HG03108 (cell line): ENCODE data around the gene AQP2.

ENCODE experiments used
- ATAC-seq: cut with Tn5 transposase; IDR thresholded peaks from one replicate; pipeline ENCODE4 v1.9.1; 2021; ENCODE audit warnings: moderate library complexity; ENCODE audit not compliant: unreplicated experiment

AQP2 gene, protein sequence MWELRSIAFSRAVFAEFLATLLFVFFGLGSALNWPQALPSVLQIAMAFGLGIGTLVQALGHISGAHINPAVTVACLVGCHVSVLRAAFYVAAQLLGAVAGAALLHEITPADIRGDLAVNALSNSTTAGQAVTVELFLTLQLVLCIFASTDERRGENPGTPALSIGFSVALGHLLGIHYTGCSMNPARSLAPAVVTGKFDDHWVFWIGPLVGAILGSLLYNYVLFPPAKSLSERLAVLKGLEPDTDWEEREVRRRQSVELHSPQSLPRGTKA

DNA sequence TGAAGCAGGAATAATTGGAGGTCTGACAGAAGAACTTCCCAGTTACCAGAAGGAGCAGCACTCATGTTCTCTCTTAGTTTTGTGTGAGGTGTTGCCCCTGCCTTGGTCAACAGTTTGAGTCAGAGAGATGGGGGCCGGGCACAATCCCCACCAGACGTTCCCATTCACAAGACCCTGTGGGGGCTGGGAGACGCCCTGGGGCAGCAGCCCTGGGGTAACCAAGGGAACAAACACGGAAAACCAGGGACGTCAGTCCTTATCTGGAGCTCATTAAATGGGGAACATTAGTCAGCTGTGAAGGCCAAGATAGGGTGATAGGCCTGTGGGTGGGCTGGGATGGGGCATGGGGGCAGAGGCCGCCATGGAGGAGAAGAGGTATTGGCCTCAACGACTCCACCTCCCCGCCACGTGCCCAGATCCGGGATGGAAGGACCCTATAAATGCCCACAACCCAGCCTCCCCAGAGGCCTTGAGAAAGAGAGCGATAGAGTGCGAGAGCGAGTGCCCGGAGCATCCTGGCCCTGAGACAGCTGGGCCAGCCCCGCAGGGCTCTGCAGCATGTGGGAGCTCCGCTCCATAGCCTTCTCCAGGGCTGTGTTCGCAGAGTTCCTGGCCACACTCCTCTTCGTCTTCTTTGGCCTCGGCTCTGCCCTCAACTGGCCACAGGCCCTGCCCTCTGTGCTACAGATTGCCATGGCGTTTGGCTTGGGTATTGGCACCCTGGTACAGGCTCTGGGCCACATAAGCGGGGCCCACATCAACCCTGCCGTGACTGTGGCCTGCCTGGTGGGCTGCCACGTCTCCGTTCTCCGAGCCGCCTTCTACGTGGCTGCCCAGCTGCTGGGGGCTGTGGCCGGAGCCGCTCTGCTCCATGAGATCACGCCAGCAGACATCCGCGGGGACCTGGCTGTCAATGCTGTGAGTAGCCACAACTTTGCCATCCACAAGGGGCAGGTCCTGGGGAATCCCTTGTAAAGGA is at the start of gene AQP2:
AQP2 (plus strand) TSS at position 465 of the 979 bp plus-strand sequence; CDS start at position 559, 94 bp downstream.
- no peak for ATAC-seq

DNA sequence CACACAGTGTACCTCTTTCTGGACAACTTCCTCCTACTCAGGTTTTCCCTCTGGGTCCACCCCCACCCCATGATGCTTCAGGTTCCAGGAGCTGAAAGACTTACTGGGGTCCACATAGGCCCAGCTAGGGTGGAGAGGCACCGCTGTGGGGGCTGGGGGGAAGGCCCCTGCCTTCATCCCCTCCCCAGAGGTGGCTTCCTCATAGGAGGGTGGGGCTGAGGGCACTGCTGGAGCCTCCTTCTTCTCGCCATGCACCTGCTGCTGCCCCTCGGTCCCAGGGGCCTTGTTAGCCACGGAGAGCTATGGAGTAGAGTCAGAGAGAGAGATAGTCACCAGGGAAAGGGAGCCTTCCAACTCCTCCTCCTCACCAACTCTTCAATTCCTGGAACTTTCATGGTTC is 49.5 kb upstream of the AQP2 start:
- no peak for ATAC-seq

DNA sequence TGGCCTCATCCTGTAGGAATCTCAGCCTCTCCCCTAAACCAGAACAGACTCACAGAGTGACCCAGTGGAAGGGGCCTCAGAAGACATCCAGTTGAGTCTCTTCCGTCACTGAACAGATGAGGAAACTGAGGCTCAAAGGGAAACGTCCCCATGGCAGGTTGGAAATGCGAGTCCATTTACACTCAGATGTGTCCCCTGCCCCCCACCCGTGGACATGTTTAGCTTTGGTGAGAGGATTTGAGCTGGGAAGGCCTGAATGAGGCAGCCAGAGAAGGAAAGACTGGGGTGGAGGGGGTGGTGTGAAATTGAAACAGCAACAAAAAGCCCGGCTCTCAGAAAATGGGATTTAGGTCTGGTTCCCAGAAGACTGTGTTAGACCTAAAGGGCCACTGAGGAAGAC is 48.6 kb upstream of the AQP2 start:
- ATAC-seq = no peak

DNA sequence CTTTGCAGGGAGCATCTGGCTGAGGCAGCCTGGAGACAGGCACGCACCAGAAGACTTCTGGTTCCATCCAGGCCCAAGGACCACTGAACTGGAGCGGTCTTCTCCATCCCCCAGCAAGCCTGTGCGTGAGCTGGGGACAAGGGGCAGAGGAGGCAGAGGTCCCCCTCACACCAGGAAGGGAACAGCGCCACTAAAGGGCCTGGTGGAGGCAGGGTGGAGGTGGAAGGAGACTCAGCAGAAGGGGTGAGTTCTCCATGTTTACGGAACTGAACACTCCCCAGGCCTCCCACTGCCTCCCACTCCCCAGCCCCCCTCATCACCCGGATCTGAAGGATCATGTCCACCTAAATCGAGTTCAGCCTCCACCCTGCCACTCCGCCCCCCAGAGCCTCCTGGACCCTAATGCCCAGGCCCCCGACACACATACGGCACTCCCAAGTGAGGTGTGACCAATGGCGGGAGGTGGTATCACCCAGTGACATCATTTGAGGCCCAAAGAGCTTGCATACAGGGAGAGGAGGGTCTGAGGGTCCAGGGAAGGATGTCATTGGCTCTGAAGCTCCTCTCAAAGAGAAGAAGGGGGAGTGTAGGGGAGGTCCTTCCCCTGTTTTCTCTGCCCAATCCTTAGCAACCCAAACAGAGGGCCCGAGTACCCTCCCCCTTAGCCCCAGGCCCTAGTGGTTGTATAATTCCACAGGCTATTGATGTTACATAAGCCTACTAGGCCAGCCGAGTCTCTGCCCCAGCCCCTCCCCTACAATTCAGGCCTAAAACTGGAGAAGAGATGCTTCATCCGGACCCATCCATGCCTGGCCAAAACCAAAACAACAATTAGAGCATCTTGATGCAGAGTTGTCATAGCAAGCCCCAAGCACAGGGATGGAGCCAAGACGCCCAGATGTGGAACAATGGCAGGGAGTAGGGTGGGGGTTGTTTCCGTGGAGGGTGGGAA is 47.9 kb upstream of the AQP2 start:
- no peak for ATAC-seq

DNA sequence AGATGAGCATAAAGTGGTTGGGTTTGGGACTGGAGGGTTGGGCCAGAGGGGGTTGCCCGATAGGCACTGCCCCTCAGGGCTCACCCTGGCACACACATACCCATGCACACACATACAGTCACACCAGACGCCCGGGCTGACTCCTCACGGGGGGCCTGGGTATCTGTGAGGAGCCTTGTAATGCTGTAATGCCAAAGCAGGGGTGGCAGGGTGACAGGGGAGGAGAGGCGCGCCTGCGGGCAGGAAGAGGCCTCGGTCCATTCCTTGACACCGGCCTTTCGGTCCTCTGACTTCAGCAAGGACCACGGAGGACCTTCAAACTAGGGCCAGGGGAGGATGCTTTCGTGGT is 47.2 kb upstream of the AQP2 start:
- ATAC-seq = no peak

DNA sequence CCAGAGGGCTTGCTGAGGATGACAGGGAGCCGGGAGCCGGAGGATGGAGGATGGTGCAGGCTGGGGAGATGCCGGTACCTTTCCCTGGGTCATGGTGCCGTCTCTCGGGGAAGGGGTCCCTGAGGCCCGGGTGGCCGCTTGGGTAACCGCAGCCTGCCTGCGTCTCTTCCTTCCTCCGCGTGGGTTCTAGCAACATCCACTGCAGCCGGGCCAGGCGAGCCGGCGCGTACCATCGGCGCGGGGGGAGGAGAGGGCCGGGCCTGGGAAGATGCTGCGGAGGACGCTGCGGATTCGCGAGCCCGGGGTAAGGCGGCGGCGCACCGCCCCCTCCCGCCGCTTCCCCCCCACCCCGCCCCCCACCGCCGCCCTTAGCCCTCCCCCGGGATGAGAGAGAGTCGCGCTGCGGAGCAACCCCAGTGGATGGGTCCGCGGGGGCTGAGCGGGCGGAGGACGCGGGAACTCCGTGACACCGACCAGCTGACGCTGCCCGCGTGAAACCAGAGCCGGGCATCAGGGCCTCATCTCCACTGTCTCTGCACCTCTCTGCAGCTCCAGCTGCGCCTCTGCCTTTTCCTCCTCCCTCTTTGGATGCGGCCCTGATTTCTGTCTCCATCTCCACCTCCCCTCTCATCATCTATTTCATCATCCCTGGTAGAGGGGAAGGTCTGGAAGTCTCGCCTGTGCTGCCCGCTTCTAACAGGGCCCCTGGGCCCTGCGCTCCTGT is 46.7 kb upstream of the AQP2 start, which contains the start of gene FAIM2:
FAIM2 (minus strand) TSS at position 201 of the 724 bp plus-strand sequence; CDS start at position 93, 108 bp downstream.
- ATAC-seq = no peak

DNA sequence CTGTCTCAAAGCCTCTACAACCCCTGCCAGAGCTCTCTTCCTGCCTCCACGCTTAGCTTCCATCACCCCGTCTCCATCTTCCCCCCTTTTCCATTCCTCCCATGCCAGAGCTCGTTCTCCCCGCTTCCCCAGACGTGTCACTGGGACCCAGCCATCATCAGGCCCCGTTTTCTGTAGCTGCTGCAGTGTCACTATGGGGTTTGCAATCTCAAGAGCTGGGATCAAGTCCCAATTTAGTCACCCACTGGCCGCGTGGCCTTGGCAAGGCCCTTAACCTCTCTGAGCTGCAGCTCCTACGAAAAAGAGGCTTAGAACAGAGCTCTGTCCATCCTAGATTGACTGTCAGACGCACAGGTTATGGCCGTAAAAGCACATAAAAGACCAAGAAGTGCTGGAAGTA is 45.9 kb upstream of the AQP2 start:
- ATAC-seq = no peak

DNA sequence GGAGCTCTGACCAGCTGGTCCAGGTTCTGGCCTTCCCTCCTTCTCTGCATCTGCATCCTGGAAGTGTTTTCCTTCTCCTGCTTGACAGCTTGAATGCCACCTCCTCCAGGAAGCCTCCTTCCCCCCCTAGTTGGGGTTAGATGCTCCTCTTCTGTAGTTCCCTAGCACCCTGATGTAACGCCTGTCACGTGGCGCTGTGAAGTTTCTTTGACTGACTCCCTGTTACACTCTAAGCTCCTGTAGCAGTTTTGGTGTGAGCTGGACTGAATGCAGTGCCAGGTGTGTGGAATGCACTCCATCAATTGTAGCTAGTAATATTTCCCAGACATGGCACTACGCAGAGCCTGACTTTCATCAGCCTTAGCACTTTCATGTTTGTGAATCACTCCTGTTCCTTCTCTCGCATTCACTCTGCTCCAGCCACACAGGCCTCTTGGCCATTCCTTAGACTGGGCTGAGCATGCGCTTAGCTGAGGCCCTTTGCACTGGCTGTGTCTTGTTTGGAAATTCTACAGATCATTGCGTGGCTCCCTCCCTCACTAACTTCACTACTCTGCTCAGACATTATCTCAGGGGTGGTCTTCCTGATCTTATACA is 44.7 kb upstream of the AQP2 start:
- no peak for ATAC-seq

DNA sequence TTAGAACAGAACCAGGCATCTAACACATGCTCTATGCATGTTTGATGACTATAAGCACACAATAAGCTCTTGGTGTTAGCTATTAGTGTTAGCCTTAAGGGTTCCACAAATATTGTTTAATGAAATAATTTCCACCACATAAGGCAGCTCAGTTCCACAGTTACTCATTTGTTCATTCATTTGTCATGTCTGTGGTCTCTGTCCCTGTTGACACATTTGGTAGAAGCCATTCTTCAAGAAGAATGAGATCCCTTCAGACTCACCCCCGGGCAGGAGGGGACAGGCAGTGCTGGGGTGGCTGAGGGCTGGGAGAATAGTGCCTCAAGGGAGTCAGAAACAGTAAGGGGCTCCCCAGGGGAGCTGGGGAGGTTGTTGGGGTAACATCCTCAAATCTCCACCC is 43.2 kb upstream of the AQP2 start:
- ATAC-seq = no peak

DNA sequence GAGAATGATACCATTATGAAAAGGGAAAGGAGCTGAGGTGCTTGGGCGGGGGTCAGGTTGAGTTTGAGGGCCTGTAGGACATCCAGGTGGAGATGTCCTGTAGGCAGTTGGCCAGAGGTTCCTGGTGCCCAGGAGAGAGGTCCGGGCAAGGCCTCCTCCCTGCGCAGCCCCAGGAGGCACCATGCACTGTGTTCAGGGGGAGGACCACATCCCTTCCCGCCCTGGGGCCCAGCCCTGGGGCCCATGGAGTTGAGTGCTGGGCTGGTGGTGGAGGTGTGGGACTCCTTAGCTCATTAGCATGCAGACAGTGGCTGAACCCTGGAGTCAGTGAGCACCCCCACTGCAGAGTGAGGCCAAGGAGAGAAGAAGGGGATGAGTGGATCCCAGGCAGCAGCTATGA is 41.2 kb upstream of the AQP2 start:
- ATAC-seq = no peak

DNA sequence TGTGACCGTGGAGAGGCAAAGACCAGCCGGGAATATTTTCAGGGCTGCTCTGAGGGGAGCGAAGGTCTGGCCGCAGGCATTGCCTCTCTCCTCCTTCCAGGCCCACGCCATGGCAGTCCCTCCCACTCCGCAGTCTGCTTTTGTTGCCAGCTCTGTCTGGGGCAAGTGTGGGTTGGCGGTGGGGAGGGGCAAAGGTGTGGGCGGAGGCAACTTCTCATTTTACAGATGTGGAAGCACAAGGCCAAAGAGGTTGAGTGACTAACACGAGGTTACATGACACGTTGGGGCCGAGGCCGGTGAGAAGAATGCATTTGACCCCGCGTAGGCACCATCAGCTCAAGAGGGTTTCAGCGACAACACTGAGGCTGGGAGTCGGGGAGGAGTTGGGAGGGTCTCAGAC is 40.7 kb upstream of the AQP2 start:
- ATAC-seq = no peak

DNA sequence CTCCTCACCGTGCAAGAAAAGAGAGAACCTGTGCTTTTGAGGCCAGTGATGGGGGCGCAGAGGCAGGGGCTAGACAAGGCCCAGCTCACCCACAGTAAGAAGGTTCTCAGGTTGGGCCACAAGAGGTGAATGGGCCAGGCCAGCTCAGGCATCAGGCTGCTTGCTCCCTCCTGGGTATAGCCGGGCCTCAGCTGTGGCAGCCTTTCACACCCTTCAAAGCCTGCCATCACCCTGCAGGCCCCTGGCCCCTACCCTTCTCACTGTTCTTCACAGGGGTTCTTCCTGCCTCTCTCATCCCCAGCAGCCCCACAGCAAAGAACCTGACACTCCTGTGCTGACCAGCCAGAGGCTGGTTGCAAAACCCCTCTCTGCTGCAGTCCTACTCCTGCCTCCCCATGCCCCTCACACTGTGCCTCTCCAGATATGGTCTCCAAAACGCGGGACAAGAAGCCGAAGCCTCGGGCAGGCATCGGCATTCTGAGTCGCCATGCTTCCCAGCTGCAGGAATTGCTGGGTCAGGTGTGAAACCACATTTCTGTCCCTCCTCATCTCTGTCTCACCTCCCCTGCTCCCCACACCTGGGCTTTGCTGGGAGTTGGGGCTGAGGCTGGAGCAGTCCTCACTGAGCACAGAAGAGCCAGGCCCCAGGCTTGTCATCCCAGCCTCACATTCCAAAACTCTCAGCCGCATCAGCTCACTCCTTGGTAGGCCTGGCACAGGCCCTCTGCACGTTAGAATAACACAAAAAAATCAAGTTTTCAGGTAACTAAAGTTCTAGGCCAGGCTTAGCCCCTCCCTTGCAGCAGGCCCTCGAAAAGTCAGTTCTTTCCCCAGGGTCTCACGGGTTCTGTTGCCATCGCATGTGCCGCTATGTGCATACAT is 40.0 kb upstream of the AQP2 start:
- no peak for ATAC-seq

DNA sequence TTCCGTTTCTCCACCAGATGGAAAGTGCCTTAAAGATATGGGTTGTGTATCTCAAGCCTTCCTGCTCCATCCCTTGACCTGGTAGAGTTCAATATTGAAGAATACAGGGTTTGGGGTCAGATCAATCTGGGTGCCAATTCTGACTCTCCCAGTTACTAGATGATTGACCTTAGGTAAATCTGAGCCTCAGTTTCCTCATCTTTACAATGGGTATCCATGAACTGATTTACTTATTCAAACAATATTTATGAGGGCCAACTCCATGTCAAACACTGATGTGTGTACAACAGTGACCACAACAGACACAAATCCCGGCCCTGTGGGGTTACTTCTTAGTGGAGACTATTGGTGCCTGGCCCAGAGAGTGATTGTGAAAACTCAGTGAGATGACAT is 39.3 kb upstream of the AQP2 start:
- no peak for ATAC-seq

DNA sequence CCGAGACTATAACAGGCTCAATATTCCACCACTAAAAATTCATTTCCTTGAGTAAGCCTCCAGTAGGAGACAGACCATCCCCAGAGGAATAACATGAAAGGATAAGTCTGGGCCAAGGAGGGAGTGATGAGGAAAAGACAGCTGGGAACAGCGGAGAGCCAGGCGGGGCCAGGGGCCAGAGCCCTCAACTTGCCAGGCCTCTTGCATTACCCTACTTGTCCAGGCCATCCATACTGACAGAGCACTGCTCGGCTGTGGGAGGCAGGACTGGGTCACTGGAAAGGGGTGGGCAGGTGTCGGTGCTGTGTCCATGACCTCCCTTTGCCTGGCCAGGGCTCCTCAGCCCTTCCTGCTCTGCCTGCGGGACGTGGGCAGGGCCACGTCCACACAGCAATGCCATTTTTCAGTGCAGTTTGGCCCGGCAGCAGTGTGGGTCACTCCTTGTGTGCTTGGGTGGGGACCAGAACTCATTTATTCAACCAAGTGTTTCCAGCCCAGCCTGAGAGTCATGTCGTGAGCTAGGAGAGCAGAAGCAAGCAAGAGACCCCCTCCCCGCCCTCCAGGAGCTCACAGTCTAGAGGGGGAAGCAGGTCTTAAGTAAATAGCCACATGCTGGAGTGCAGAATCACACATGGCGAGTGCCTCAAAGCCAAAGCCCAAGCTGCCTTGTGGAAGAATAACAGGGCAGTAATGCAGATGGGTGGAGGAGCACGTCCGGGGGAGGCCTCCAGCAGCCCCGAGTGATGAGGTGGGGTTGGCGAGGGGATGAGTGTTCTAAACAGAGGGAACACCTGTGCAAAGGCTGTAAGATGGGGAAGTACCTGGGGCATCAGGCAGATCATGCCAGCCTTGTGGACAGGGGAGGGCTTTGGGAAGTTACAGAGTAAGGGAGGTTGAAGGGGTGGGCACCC is 37.9 kb upstream of the AQP2 start:
- no peak for ATAC-seq

DNA sequence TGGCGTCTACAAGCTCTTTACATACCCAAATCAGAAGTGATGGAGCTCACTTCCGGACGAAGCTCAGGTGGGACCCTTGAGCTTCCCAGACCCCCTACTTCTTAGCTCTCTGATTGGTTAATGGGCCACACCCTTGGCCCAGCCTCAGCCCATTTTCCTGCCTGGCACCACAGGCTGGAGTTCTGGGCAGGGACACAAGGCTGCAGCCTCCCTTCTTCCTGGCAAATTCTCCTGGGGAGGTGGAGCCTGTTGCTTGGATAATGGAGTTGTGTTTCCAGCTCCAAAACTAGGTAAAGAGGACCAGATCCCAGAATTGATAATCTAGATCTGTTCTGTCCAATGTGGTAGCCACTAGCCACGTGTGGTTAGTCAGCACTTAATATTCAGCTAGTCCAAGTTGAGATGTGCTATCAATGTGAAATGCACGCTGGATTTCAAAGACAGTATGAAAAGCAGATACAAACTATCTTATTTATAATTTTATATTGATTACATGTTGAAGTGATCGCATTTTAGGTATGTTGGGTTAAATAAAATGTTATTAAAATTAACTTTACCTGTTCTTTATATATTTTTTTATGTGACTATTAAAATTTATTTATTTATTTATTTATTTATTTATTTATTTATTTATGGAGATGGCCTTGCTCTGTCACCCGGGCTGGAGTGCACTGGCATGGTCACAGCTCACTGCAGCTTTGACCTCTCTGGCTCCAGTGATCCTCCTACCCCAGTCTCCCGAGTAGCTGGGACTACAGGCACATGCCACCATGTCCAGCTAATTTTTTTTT is 34.2 kb upstream of the AQP2 start:
- no peak for ATAC-seq

DNA sequence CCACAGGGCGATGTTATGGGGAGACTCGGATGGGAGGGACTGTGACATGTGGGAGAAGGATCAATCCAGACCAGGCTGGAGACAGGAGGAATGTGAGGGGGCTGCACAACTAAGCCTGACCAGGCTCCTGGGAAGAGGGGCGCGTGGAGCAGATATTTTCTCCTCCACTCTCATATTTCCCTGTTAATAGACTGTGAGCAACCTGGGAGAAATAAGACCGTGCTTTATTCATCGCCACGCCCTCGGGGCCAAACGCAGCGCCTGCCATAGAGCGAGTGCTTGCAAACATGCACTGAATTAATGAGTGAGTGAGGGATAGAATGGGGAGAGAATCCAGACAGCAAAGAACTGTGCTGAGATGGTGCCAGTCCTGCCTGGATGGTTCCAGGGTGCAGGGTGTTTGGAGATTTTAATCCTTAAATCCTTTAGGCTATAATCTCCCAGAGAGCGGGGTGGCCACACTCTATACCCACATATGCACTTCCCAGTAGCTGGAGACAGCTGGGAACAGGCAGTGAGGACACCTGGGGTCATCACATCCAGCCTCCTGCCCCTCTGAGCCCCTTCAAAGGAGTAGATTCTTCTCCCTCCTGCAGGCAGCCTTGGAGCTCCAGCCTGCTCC is 33.3 kb upstream of the AQP2 start:
- no peak for ATAC-seq

DNA sequence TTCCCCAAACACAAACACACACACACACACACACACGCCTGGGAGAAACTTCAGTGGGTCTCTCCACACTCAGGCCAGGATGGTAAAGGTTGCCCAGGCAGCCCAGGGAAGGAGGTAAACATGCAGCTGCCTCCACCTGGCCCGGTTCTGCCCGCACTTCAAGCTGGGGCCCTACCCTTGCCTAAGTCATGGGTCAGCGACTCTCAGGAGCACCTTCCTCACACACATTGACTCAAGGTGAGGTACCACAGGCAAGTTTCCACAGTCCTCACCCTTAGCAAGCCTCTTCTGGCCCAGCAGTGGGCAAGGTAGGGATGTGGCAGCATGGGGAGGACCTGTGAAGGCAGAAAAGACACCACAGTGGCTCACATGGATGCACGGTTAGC is 32.8 kb upstream of the AQP2 start:
- no peak for ATAC-seq
